CD14-positive monocyte (primary cell): Measurements from ENCODE around the gene MAST4. TPM values are rescaled to one million over a fixed set of nuclear protein-coding genes. Genes with fewer than 3 reads are reported as not detected.

Source experiments
- DNase-seq, 3 donors: peaks; one replicate each; pipeline ENCODE4 v3.0.0-alpha.2; 2011 to 2022
- H2AFZ ChIP-seq: 2 replicates; pipeline ENCODE4 v1.6.0; 2012; ENCODE audit warnings: mild to moderate bottlenecking, low read depth, low read length, inconsistent platforms; ENCODE audit not compliant: insufficient read depth, poor library complexity, severe bottlenecking
- H3K27ac ChIP-seq, 2 donors: 1 replicate in 1 of 2; 2 replicates in 1 of 2; pipeline ENCODE4 v1.5.1; 2012 to 2013; ENCODE audit warnings: low read length in 2 of 2, control low read depth in 1 of 2, inconsistent platforms in 1 of 2, low read depth in 1 of 2, mild to moderate bottlenecking in 1 of 2
- H3K27me3 ChIP-seq, 2 donors: one replicate each; pipeline versions ENCODE4 v1.6.0 to v1.6.1; 2011 to 2013; ENCODE audit warnings: low read length in 2 of 2; ENCODE audit not compliant: control insufficient read depth in 2 of 2, insufficient read depth in 2 of 2
- H3K36me3 ChIP-seq, 2 donors: replicated peaks in 1 of 2; 1 replicate in 1 of 2; 2 replicates in 1 of 2; pipeline versions ENCODE4 v1.5.1 to v1.6.1; 2012 to 2013; ENCODE audit warnings: low read length in 2 of 2, control low read depth in 1 of 2, inconsistent platforms in 1 of 2, mild to moderate bottlenecking in 1 of 2; ENCODE audit not compliant: insufficient read depth in 2 of 2, control insufficient read depth in 1 of 2
- H3K4me1 ChIP-seq, 2 donors: 1 replicate in 1 of 2; 2 replicates in 1 of 2; pipeline versions ENCODE4 v1.5.1 to v1.6.1; 2012 to 2013; ENCODE audit warnings: low read length in 2 of 2, control low read depth in 1 of 2, inconsistent platforms in 1 of 2, mild to moderate bottlenecking in 1 of 2, moderate library complexity in 1 of 2; ENCODE audit not compliant: insufficient read depth in 2 of 2, control insufficient read depth in 1 of 2
- H3K4me2 ChIP-seq: replicated peaks from 2 replicates; pipeline ENCODE3; 2012; ENCODE audit warnings: low read length, moderate library complexity, mild to moderate bottlenecking; ENCODE audit not compliant: poor library complexity, severe bottlenecking; ENCODE audit errors: extremely low read depth
- H3K4me3 ChIP-seq, 3 experiments: fragments of 200-600 bp in 1 of 3; sonication (generic) in 1 of 3; replicated peaks in 1 of 3; 1 replicate in 2 of 3; 2 replicates in 1 of 3; pipeline ENCODE4 v1.5.1; 2011 to 2013; ENCODE audit warnings: low read length in 3 of 3, mild to moderate bottlenecking in 3 of 3, control low read depth in 2 of 3, low read depth in 2 of 3, inconsistent platforms in 1 of 3, moderate library complexity in 1 of 3
- H3K79me2 ChIP-seq: 2 replicates; pipeline ENCODE4 v1.6.0; 2012; ENCODE audit warnings: mild to moderate bottlenecking, control low read depth, inconsistent platforms, low read length, moderate library complexity; ENCODE audit not compliant: insufficient read depth
- H3K9ac ChIP-seq: 2 replicates; pipeline ENCODE4 v1.6.0; 2017; ENCODE audit warnings: low read length, mild to moderate bottlenecking; ENCODE audit not compliant: insufficient read depth, poor library complexity, severe bottlenecking
- H3K9me3 ChIP-seq, 2 donors: replicated peaks in 1 of 2; 1 replicate in 1 of 2; 2 replicates in 1 of 2; pipeline versions ENCODE4 v1.5.1 to v1.6.1; 2012 to 2013; ENCODE audit warnings: low read length in 2 of 2, control low read depth in 1 of 2; ENCODE audit not compliant: control insufficient read depth in 1 of 2, insufficient read depth in 1 of 2
- H4K20me1 ChIP-seq: 2 replicates; pipeline ENCODE4 v1.6.0; 2012; ENCODE audit warnings: mild to moderate bottlenecking, low read length, control low read depth, moderate library complexity; ENCODE audit not compliant: insufficient read depth
- H3K27ac Mint-ChIP-seq, 7 donors: one replicate each; pipeline ENCODE4 v1.8.0; 2020; ENCODE audit warnings: mild to moderate bottlenecking in 7 of 7, mixed read lengths in 7 of 7, moderate library complexity in 6 of 7, inconsistent platforms in 2 of 7
- H3K27me3 Mint-ChIP-seq, 3 donors: one replicate each; pipeline ENCODE4 v1.8.0; 2021 to 2022; ENCODE audit warnings: low read depth in 3 of 3, mild to moderate bottlenecking in 3 of 3, mixed read lengths in 3 of 3, moderate library complexity in 3 of 3, inconsistent platforms in 1 of 3
- H3K36me3 Mint-ChIP-seq, 2 donors: one replicate each; pipeline ENCODE4 v1.8.0; 2020; ENCODE audit warnings: mixed read lengths in 2 of 2, inconsistent platforms in 1 of 2, mild to moderate bottlenecking in 1 of 2
- H3K4me1 Mint-ChIP-seq: one replicate; pipeline ENCODE4 v1.8.0; 2020; ENCODE audit warnings: mild to moderate bottlenecking, mixed read lengths
- H3K4me3 Mint-ChIP-seq, 2 donors: one replicate each; pipeline ENCODE4 v1.8.0; 2020; ENCODE audit warnings: mild to moderate bottlenecking in 2 of 2, mixed read lengths in 2 of 2, moderate library complexity in 1 of 2
- H3K9me3 Mint-ChIP-seq, 7 donors: one replicate each; pipeline ENCODE4 v1.8.0; 2020 to 2022; ENCODE audit warnings: mixed read lengths in 7 of 7, mild to moderate bottlenecking in 6 of 7, moderate library complexity in 6 of 7, inconsistent platforms in 2 of 7
- CTCF ChIP-seq: fragments of 200-600 bp; IDR thresholded peaks from one replicate; pipeline ENCODE4 v1.8.0; 2022; ENCODE audit warnings: antibody characterized with exemption, mild to moderate bottlenecking
- WGBS: methylation state at CpG from one replicate; pipeline ENCODE4 v1.1.5; 2013; ENCODE audit warnings: missing lambda C conversion rate; ENCODE audit not compliant: insufficient coverage; 5-methylcytosine and 5-hydroxymethylcytosine counted together
- intact Hi-C, 2 donors: fragments of 100-400 bp; cut with micrococcal nuclease; formaldehyde crosslinking; loops; one replicate each; pipeline versions ENCODE4 v1.15.0 to v1.15.1; 2023
- polyA plus RNA-seq, 3 donors: library from polyadenylated mRNA; depleted of rRNA in 1 of 3; unstranded in 2 of 3; stranded (reverse) in 1 of 3; fragments of 300-500 nt in 2 of 3; fragments of >200 nt in 1 of 3; fragmentation: Illumina TruSeq in 2 of 3; gene quantifications; 1 replicate in 2 of 3; 2 replicates in 1 of 3; pipeline ENCODE4 v1.2.3, GENCODE V29; 2012 to 2021

The MAST4 gene
- polyA plus RNA-seq, 3 donors: 0.03 to 0.24 TPM; not detected in 1

DNA sequence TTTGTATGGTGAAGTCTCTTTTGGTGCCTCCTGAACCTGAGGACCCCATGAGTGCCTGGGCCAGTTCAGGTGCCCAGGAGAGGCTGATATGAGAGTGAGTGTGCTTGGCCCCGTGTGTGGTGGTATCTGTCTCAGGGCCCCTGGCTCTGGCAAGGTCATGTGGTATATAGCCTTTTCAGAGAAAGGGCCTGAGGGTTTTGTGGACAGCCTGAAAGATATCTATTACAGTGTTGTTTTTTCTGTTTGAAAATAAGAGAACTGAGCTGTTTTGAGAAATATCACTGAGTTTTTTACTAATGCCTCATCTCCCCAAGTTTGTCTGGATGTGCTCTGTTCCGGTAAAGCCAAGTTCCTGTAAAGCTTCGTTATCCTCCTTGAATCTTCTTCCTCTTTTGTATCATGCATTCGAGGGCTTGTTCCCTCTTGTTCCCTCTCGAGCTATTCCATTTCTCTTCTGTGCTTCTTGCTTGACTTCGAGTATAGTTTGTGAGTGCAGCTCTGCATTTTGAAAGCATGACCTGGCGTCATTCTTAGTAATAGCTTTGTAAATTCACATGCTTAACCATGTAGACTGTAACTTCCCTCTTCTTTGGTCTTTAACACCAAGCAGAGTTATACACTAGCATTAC is 122.3 kb downstream of the MAST4 start:
- Histone ChIP-seq H3K9me3 (no peaks in the 10 kb centered on the region), H3K27me3 (no peaks in the 10 kb centered on the region), H2AFZ (no peak overlapping the region), H3K4me3 (no peak overlapping the region), H3K79me2 (no peaks in the 10 kb centered on the region), H3K27ac (peak overlapping the region; percentile 7 to 50), H4K20me1 (no peaks in the 10 kb centered on the region), H3K9ac (no peak overlapping the region), H3K4me2 (peak overlapping the region; percentile 33), H3K36me3 (no peaks in the 10 kb centered on the region), H3K4me1 (peaks cover 22 to 24% of the 10 kb centered on the region in 2 donors)
- no peak overlapping the region for H3K4me3 Mint-ChIP-seq
- H3K27me3 Mint-ChIP-seq: peaks cover 1 to 4% (median 1%) of the 10 kb centered on the region in 3 donors
- WGBS: 67% methylated on average over 1 of the region's 7 CpGs
- H3K4me1 Mint-ChIP-seq: peaks cover 28% of the 10 kb centered on the region
- no peaks in the 10 kb centered on the region for H3K9me3 Mint-ChIP-seq
- no peak for TF ChIP-seq CTCF
- no peaks in the 10 kb centered on the region for H3K36me3 Mint-ChIP-seq
- intact Hi-C loops: no loop called here
- peak overlapping the region in 6 of 7 donors; percentile 17 to 75 (median 42) for H3K27ac Mint-ChIP-seq
- peak; percentile 54 to 62 (median 61) for DNase-seq

- Histone ChIP-seq H3K4me2 (no peak overlapping the region), H3K4me3 (no peak overlapping the region), H3K4me1 (peaks cover 32 to 35% of the 10 kb centered on the region in 2 donors), H3K27me3 (no peaks in the 10 kb centered on the region), H4K20me1 (no peaks in the 10 kb centered on the region), H3K36me3 (no peaks in the 10 kb centered on the region), H3K27ac (no peak overlapping the region), H2AFZ (no peak overlapping the region), H3K9ac (no peak overlapping the region), H3K9me3 (no peaks in the 10 kb centered on the region), H3K79me2 (no peaks in the 10 kb centered on the region)
- H3K4me3 Mint-ChIP-seq: no peak overlapping the region
- H3K27ac Mint-ChIP-seq: peak overlapping the region in 1 of 7 donors; percentile 37
- no peak for TF ChIP-seq CTCF
- peaks cover 0 to 1% (median 1%) of the 10 kb centered on the region in 3 donors for H3K27me3 Mint-ChIP-seq
- intact Hi-C loops: no loop called here
- DNase-seq: no peak
- H3K36me3 Mint-ChIP-seq: no peaks in the 10 kb centered on the region
- H3K4me1 Mint-ChIP-seq: peaks cover 37% of the 10 kb centered on the region
- WGBS: 74% methylated on average over 4 of the region's 5 CpGs
- no peaks in the 10 kb centered on the region for H3K9me3 Mint-ChIP-seq
These were observed 124.6 kb downstream of the MAST4 start for GRCh38 chr5:66720780-66721179.
